AG10803 (cell line): ENCODE data around the gene BCAN.

Experiments used
- DNase-seq: peaks from one replicate; pipeline ENCODE4 v3.0.0; 2010; ENCODE audit warnings: low read depth
- H3K4me3 ChIP-seq: 2 replicates; pipeline ENCODE4 v1.5.1; 2011; ENCODE audit warnings: mild to moderate bottlenecking, low read length, control low read depth
- TF ChIP-seq, protein P1 (sequence below): conservative IDR thresholded peaks from 2 replicates; pipeline ENCODE4 v1.5.1; 2011; ENCODE audit warnings: mild to moderate bottlenecking, low read length, control low read depth, inconsistent platforms

The BCAN gene

DNA sequence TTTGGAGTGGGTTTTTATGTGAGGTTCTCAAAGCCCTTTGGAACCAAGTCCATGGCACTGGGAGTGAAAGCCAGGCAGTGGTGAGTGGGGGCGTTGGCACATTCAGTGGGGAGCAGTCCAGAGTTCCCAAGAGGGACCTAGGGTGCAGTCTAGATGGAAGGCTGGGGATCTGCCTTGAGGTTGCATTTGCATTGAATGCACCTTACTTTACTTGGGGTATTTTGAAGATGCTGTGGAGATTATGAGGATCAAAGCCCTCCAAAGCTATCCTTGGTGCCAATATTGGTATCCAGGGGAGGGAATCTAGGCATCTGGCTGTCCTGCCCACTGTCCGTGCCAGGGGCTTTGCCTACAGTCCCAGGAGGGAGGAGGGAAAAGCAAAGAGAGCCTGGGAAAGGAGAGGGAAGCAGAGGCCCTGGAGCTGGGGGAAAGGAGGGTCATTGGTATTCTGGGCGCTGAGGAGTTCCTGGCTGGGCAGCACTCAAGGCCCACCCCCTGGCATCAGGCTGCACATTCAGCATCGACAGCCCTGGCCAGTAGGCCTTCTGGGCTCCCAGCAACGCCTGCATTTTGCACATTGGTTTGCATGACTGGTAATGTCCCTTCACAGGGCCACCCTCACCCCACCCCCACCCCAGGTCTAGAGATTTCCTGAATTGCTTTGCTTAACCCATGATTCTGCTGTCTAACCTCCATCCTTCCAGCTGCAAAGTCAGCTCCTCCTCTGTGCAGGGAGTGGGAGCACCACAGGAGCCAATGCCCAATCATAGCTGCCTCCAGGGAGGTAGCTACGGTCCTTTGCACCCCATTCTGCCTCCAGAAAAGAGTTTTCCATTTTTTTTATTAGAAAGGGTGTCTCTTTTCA is 843 bp upstream of the BCAN start:
- H3K4me3 ChIP-seq, result no peak overlapping the region
- no peak for DNase-seq
- TF ChIP-seq, protein P1, sequence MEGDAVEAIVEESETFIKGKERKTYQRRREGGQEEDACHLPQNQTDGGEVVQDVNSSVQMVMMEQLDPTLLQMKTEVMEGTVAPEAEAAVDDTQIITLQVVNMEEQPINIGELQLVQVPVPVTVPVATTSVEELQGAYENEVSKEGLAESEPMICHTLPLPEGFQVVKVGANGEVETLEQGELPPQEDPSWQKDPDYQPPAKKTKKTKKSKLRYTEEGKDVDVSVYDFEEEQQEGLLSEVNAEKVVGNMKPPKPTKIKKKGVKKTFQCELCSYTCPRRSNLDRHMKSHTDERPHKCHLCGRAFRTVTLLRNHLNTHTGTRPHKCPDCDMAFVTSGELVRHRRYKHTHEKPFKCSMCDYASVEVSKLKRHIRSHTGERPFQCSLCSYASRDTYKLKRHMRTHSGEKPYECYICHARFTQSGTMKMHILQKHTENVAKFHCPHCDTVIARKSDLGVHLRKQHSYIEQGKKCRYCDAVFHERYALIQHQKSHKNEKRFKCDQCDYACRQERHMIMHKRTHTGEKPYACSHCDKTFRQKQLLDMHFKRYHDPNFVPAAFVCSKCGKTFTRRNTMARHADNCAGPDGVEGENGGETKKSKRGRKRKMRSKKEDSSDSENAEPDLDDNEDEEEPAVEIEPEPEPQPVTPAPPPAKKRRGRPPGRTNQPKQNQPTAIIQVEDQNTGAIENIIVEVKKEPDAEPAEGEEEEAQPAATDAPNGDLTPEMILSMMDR, result no peak

DNA sequence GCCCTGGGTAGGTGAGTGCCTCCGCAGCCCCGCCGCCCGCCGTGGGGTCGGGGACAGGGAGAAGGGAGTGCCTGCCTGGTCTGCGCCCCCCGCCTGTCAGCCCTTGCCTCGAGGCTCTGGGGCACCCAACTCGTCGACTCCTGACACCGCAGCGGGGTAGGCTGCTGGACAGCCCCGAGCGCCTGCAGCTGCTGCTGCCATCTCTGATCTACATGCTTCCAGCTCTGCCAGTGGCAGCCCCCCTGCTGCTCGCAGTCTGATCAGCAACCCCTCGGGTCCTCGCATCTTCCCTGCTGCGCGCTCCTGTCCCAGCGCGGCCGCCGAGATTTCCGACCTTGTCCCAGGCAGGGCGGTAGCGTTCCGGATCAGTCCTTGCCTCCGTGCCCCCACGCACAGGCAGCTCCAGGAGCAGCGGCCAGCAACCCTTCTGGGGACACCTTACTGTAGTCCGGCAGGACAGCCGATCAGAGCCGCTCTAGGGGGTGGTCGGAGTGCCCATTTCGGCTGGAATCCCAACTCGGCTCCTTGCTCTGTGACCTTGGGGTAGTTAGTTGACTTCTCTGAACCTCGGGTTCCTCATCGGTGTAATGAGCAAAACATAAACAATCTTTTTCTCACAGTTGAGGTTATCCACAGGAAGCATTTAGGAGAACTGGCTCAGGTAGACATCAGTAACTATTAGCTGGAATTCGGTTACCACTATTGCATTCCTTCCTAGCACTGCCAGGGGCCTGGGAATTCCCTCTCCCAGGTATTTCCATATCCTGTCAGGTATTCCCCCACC is 540 bp downstream of the BCAN start:
- TF ChIP-seq, protein P1, result no peak
- no peak overlapping the region for H3K4me3 ChIP-seq

GRCh38 chr1:156643049-156643777 is 1.3 kb downstream of the BCAN start:
- H3K4me3 ChIP-seq, result no peak overlapping the region
- DNase-seq, result no peak
- TF ChIP-seq, protein P1, result no peak

More for the DNA sequence above, 540 bp downstream of the BCAN start:
- no peak for DNase-seq

DNA sequence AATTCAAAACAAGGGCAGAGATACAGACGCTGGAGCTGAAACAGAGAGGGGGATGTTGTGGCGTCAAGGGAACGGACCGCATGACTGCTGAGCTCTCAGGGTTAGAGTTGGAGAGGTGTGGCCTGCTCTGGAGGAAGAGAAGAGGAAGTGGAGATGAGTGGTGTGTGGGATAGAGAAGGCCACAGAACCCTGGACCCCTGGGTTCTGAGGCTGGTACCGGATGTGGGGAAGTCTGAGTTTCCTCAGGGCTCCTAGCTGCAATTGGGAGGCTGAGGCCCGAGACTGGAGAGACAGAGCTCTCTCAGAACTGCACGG is 1.8 kb downstream of the BCAN start:
- TF ChIP-seq, protein P1, result no peak
- H3K4me3 ChIP-seq, result no peak overlapping the region
- DNase-seq, result no peak

GRCh38 chr1:156644146-156644545 is 2.2 kb downstream of the BCAN start:
- no peak for DNase-seq
- TF ChIP-seq, protein P1, result no peak
- no peak overlapping the region for H3K4me3 ChIP-seq

- DNase-seq, result no peak
- TF ChIP-seq, protein P1, result no peak
- H3K4me3 ChIP-seq, result no peak overlapping the region
Observed at GRCh38 chr1:156644640-156645039, 2.7 kb downstream of the BCAN start.
